Endothelial cell of umbilical vein (primary cell): Measurements from ENCODE around the gene MNAT1.

ENCODE experiments used
- CTCF ChIP-seq, 2 donors: IDR thresholded peaks; 1 replicate in 1 of 2; 2 replicates in 1 of 2; pipeline ENCODE4 v1.5.1; 2011; ENCODE audit warnings: low read length in 2 of 2, mild to moderate bottlenecking in 2 of 2, moderate library complexity in 2 of 2, control low read depth in 1 of 2, inconsistent platforms in 1 of 2, low read depth in 1 of 2; ENCODE audit not compliant: insufficient read depth in 1 of 2; ENCODE audit errors: extremely low read depth in 1 of 2
- EZH2 ChIP-seq: IDR thresholded peaks from 2 replicates; pipeline ENCODE4 v1.6.1; 2012; ENCODE audit warnings: borderline replicate concordance, low read depth, mild to moderate bottlenecking, moderate library complexity, low read length, inconsistent platforms; ENCODE audit not compliant: severe bottlenecking
- FOS ChIP-seq: IDR thresholded peaks from 2 replicates; pipeline ENCODE4 v1.6.1; 2011; ENCODE audit warnings: mild to moderate bottlenecking, low read length, moderate library complexity, borderline replicate concordance; ENCODE audit not compliant: insufficient read depth
- JUN ChIP-seq: IDR thresholded peaks from 2 replicates; pipeline ENCODE4 v1.6.1; 2011; ENCODE audit warnings: borderline replicate concordance, low read depth; ENCODE audit not compliant: insufficient read length, insufficient read depth
- MAX ChIP-seq: IDR thresholded peaks from 2 replicates; pipeline ENCODE4 v1.6.1; 2011; ENCODE audit not compliant: insufficient read depth, insufficient read length
- POLR2A ChIP-seq: IDR thresholded peaks from 2 replicates; pipeline ENCODE4 v1.6.1; 2012; ENCODE audit warnings: low read depth, mild to moderate bottlenecking, control low read depth, low read length
- POLR2AphosphoS5 ChIP-seq: IDR thresholded peaks from 2 replicates; pipeline ENCODE4 v1.6.1; 2012; ENCODE audit warnings: low read depth, mild to moderate bottlenecking, control low read depth, low read length, moderate library complexity; ENCODE audit not compliant: insufficient read depth

- no peak for TF ChIP-seq CTCF (IDR thresholded peaks at IDR 0.05; ENCODE audit: extremely low read depth in 1 of 2, insufficient read depth in 1 of 2, low read depth in 1 of 2, low read length in 2 of 2)
- TF ChIP-seq POLR2AphosphoS5, result no peak
- TF ChIP-seq MAX, result no peak
- TF ChIP-seq POLR2A, result no peak
- TF ChIP-seq EZH2, result no peak
- no peak for TF ChIP-seq JUN
- TF ChIP-seq FOS, result no peak
Measured at GRCh38 chr14:60971271-60971670, 236.7 kb downstream of the MNAT1 start.
